Liver (tissue), 9 donors: ENCODE data around the gene FNBP1L. TPM values are rescaled to one million over a fixed set of nuclear protein-coding genes. Genes with fewer than 3 reads are reported as not detected.

Experiments
- DNase-seq: peaks from one replicate; pipeline ENCODE4 v3.0.0-alpha.2; 2017; ENCODE audit warnings: low spot score
- H3K27ac ChIP-seq, 2 donors: one replicate each; pipeline ENCODE4 v1.7.0; 2013; ENCODE audit warnings: inconsistent platforms in 2 of 2, low read length in 2 of 2, control low read depth in 1 of 2, low read depth in 1 of 2, mild to moderate bottlenecking in 1 of 2
- H3K27me3 ChIP-seq, 4 donors: one replicate each; pipeline versions ENCODE4 v1.6.1 to v1.7.0; 2013; ENCODE audit warnings: low read length in 3 of 4, inconsistent platforms in 1 of 4, mild to moderate bottlenecking in 1 of 4, moderate library complexity in 1 of 4; ENCODE audit not compliant: control insufficient read depth in 4 of 4, insufficient read depth in 4 of 4
- H3K36me3 ChIP-seq, 4 donors: one replicate each; pipeline versions ENCODE4 v1.6.1 to v1.7.0; 2013; ENCODE audit warnings: low read length in 3 of 4, mild to moderate bottlenecking in 3 of 4, low read depth in 1 of 4, moderate library complexity in 1 of 4; ENCODE audit not compliant: control insufficient read depth in 4 of 4, insufficient read depth in 3 of 4
- H3K4me1 ChIP-seq, 4 donors: one replicate each; pipeline versions ENCODE4 v1.6.1 to v1.7.0; 2013; ENCODE audit warnings: low read length in 3 of 4, mild to moderate bottlenecking in 3 of 4, moderate library complexity in 1 of 4; ENCODE audit not compliant: control insufficient read depth in 4 of 4, insufficient read depth in 4 of 4
- H3K4me3 ChIP-seq, 3 donors: one replicate each; pipeline versions ENCODE4 v1.6.1 to v1.7.0; 2013; ENCODE audit warnings: low read length in 3 of 3, control low read depth in 1 of 3, low read depth in 1 of 3, mild to moderate bottlenecking in 1 of 3
- H3K9ac ChIP-seq, 2 donors: one replicate each; pipeline ENCODE4 v1.7.0; 2013; ENCODE audit warnings: low read length in 2 of 2, mild to moderate bottlenecking in 2 of 2, moderate library complexity in 2 of 2, control low read depth in 1 of 2, low read depth in 1 of 2
- H3K9me3 ChIP-seq, 4 donors: one replicate each; pipeline versions ENCODE4 v1.6.1 to v1.7.0; 2013; ENCODE audit warnings: low read length in 3 of 4; ENCODE audit not compliant: control insufficient read depth in 4 of 4
- ATF3 ChIP-seq: IDR thresholded peaks from 2 replicates; pipeline ENCODE4 v1.6.1; 2016; ENCODE audit warnings: antibody characterized with exemption
- CTCF ChIP-seq: fragments of 150-350 bp; IDR thresholded peaks from 2 replicates; pipeline ENCODE4 v1.5.1; 2017; ENCODE audit warnings: improper control_type of control experiment, low read depth, low read length; ENCODE audit not compliant: missing input control
- EGR1 ChIP-seq, 2 donors: IDR thresholded peaks; 2 replicates each; pipeline ENCODE4 v1.6.1; 2016 to 2018; ENCODE audit warnings: antibody characterized with exemption in 2 of 2, low read depth in 2 of 2
- FOXA1 ChIP-seq: IDR thresholded peaks from 2 replicates; pipeline ENCODE4 v1.6.1; 2016; ENCODE audit warnings: antibody characterized with exemption
- GABPA ChIP-seq, 2 donors: IDR thresholded peaks in 1 of 2; conservative IDR thresholded peaks in 1 of 2; 2 replicates each; pipeline ENCODE4 v1.6.1; 2016; ENCODE audit warnings: antibody characterized with exemption in 2 of 2, mild to moderate bottlenecking in 1 of 2, moderate library complexity in 1 of 2
- JUND ChIP-seq, 2 donors: IDR thresholded peaks; 2 replicates each; pipeline ENCODE4 v1.6.1; 2016; ENCODE audit warnings: antibody characterized with exemption in 2 of 2
- MAX ChIP-seq: IDR thresholded peaks from 2 replicates; pipeline ENCODE4 v1.6.1; 2016; ENCODE audit warnings: antibody characterized with exemption
- NR2F2 ChIP-seq: IDR thresholded peaks from 2 replicates; pipeline ENCODE4 v1.6.1; 2016; ENCODE audit warnings: antibody characterized with exemption
- RAD21 ChIP-seq, 2 donors: IDR thresholded peaks; 2 replicates each; pipeline ENCODE4 v1.6.1; 2016; ENCODE audit warnings: antibody characterized with exemption in 2 of 2, mild to moderate bottlenecking in 2 of 2
- REST ChIP-seq: IDR thresholded peaks from 2 replicates; pipeline ENCODE4 v1.6.1; 2016; ENCODE audit warnings: antibody characterized with exemption, mild to moderate bottlenecking
- RXRA ChIP-seq, 2 donors: IDR thresholded peaks; 2 replicates each; pipeline ENCODE4 v1.6.1; 2017 to 2018; ENCODE audit warnings: antibody characterized with exemption in 2 of 2, mild to moderate bottlenecking in 1 of 2
- SP1 ChIP-seq: IDR thresholded peaks from 2 replicates; pipeline ENCODE4 v1.6.1; 2018; ENCODE audit warnings: antibody characterized with exemption, mild to moderate bottlenecking
- TAF1 ChIP-seq: conservative IDR thresholded peaks from 2 replicates; pipeline ENCODE4 v1.6.1; 2016; ENCODE audit warnings: antibody characterized with exemption, mild to moderate bottlenecking
- YY1 ChIP-seq: IDR thresholded peaks from 2 replicates; pipeline ENCODE4 v1.6.1; 2016; ENCODE audit warnings: antibody characterized with exemption, mild to moderate bottlenecking
- WGBS: extraction: QIAGEN DNeasy Blood & Tissue Kit; methylation state at CpG from one replicate; pipeline ENCODE4 v1.1.7; 2013; 5-methylcytosine and 5-hydroxymethylcytosine counted together
- polyA plus RNA-seq, 2 donors: library from polyadenylated mRNA; stranded (reverse) in 1 of 2; unstranded in 1 of 2; fragments of 200-250 nt in 1 of 2; fragments of >200 nt in 1 of 2; fragmentation: Nextera tagmentation in 1 of 2; extraction: Ambion mirVana in 1 of 2; gene quantifications; one replicate each; pipeline versions ENCODE4 v1.2.1 to v1.2.3, GENCODE V29; 2013 to 2015
- total RNA-seq, 2 donors: library from RNA; depleted of rRNA; stranded (reverse); fragments of >200 nt; gene quantifications; one replicate each; pipeline ENCODE4 v1.2.3, GENCODE V29; 2014
- donor health status: healthy.
- donor health status: healthy.
- donor health status: healthy.
- donor health status: healthy.
- donor health status: healthy.

Gene FNBP1L
- total and polyA plus RNA-seq, 4 donors: 5.3 to 13.5 (median 8.9) TPM

- DNase-seq: no peak
- peaks cover 0 to 5% (median 0%) of the 10 kb centered on the region in 4 donors for H3K4me1 ChIP-seq
- H3K27ac ChIP-seq: no peak overlapping the region
- 77% methylated on average over 2 of the region's 2 CpGs for WGBS
- H3K36me3 ChIP-seq: peaks cover 2 to 19% (median 14%) of the 10 kb centered on the region in 4 donors
- no peak overlapping the region for H3K4me3 ChIP-seq
- H3K9me3 ChIP-seq: no peaks in the 10 kb centered on the region
- H3K27me3 ChIP-seq: no peaks in the 10 kb centered on the region
- no peak overlapping the region for H3K9ac ChIP-seq
- TF ChIP-seq NR2F2 (no peak), CTCF (no peak), FOXA1 (no peak), YY1 (no peak), MAX (no peak), TAF1 (no peak), SP1 (no peak)
Observed at GRCh38 chr1:93559045-93559444, 111.1 kb downstream of the FNBP1L start.

GRCh38 chr1:93559695-93560094, 111.8 kb downstream of the FNBP1L start:
- Histone ChIP-seq H3K9ac (no peak overlapping the region), H3K36me3 (peaks cover 2 to 20% (median 17%) of the 10 kb centered on the region in 4 donors), H3K27ac (no peak overlapping the region), H3K9me3 (no peaks in the 10 kb centered on the region), H3K4me1 (peaks cover 0 to 5% (median 0%) of the 10 kb centered on the region in 4 donors), H3K4me3 (no peak overlapping the region), H3K27me3 (no peaks in the 10 kb centered on the region)
- TF ChIP-seq REST (no peak), RXRA (IDR thresholded peaks at IDR 0.05) (no peak), GABPA (IDR thresholded peaks at IDR 0.05 in 1 of 2, conservative IDR thresholded peaks at IDR 0.05 in 1 of 2) (no peak), RAD21 (IDR thresholded peaks at IDR 0.05) (no peak), JUND (IDR thresholded peaks at IDR 0.05) (no peak), CTCF (no peak), NR2F2 (no peak), EGR1 (IDR thresholded peaks at IDR 0.05; ENCODE audit: low read depth in 2 of 2) (no peak), ATF3 (no peak), TAF1 (no peak)
- no peak for DNase-seq
